Thymus (tissue), 11 donors: ENCODE data around the gene ABCD3. TPM values are rescaled to one million over a fixed set of nuclear protein-coding genes. Genes with fewer than 3 reads are reported as not detected.

Experiments
- DNase-seq, 9 donors: peaks; one replicate each; pipeline ENCODE4 v3.0.0-alpha.2; 2013; ENCODE audit warnings: low spot score in 9 of 9, low read depth in 6 of 9, missing footprints in 1 of 9
- H3K27ac ChIP-seq, 2 donors: one replicate each; pipeline ENCODE4 v1.5.1; 2013; ENCODE audit warnings: control low read depth in 1 of 2, low read depth in 1 of 2, low read length in 1 of 2, mild to moderate bottlenecking in 1 of 2, moderate library complexity in 1 of 2
- H3K27me3 ChIP-seq, 2 donors: one replicate each; pipeline ENCODE4 v1.5.1; 2013; ENCODE audit warnings: low read length in 1 of 2; ENCODE audit not compliant: control insufficient read depth in 2 of 2, insufficient read depth in 1 of 2
- H3K36me3 ChIP-seq, 2 donors: one replicate each; pipeline ENCODE4 v1.5.1; 2013; ENCODE audit warnings: low read length in 1 of 2, mild to moderate bottlenecking in 1 of 2, moderate library complexity in 1 of 2; ENCODE audit not compliant: control insufficient read depth in 2 of 2, insufficient read depth in 2 of 2
- H3K4me1 ChIP-seq, 2 donors: one replicate each; pipeline ENCODE4 v1.5.1; 2013; ENCODE audit warnings: low read length in 2 of 2; ENCODE audit not compliant: control insufficient read depth in 2 of 2, insufficient read depth in 2 of 2
- H3K4me3 ChIP-seq, 2 donors: one replicate each; pipeline ENCODE4 v1.5.1; 2013; ENCODE audit warnings: low read length in 2 of 2, control low read depth in 1 of 2, mild to moderate bottlenecking in 1 of 2
- H3K9me3 ChIP-seq, 2 donors: one replicate each; pipeline ENCODE4 v1.5.1; 2013; ENCODE audit warnings: low read length in 1 of 2, mild to moderate bottlenecking in 1 of 2; ENCODE audit not compliant: control insufficient read depth in 2 of 2, insufficient read depth in 1 of 2
- WGBS: extraction: QIAGEN DNeasy Blood & Tissue Kit; methylation state at CpG from one replicate; pipeline ENCODE4 v1.1.7; 2013; 5-methylcytosine and 5-hydroxymethylcytosine counted together
- polyA plus RNA-seq: library from polyadenylated mRNA; stranded (reverse); fragments of 200-250 nt; gene quantifications from one replicate; pipeline ENCODE4 v1.2.3, GENCODE V29; 2013
- total RNA-seq: library from RNA; stranded (reverse); fragments of 120-200 nt; gene quantifications from one replicate; pipeline ENCODE4 v1.2.4, GENCODE V29; 2013
- donor health status: healthy.

The ABCD3 gene
- total and polyA plus RNA-seq, 2 donors: 84.2 to 92.7 TPM

- H3K36me3 ChIP-seq: no peaks in the 10 kb centered on the region
- H3K4me3 ChIP-seq: no peak overlapping the region
- no peaks in the 10 kb centered on the region for H3K4me1 ChIP-seq
- DNase-seq: no peak
- H3K27ac ChIP-seq: no peak overlapping the region
- H3K27me3 ChIP-seq: peaks cover 0 to 2% of the 10 kb centered on the region in 2 donors
- WGBS: 86% methylated on average over 6 of the region's 6 CpGs
- H3K9me3 ChIP-seq: no peaks in the 10 kb centered on the region
Measured at GRCh38 chr1:94531664-94532063, 113.5 kb downstream of the ABCD3 start.

- WGBS: 91% methylated on average over 3 of the region's 3 CpGs
- Histone ChIP-seq H3K9me3 (no peaks in the 10 kb centered on the region), H3K4me3 (no peak overlapping the region), H3K27ac (no peak overlapping the region), H3K36me3 (no peaks in the 10 kb centered on the region), H3K27me3 (peaks cover 0 to 2% of the 10 kb centered on the region in 2 donors), H3K4me1 (no peaks in the 10 kb centered on the region)
- no peak for DNase-seq
Measured at GRCh38 chr1:94532077-94532476, 113.9 kb downstream of the ABCD3 start.

GRCh38 chr1:94535095-94535494 is 116.9 kb downstream of the ABCD3 start:
- H3K36me3 ChIP-seq: no peaks in the 10 kb centered on the region

GRCh38 chr1:94535879-94536278 is 117.7 kb downstream of the ABCD3 start:
- Histone ChIP-seq H3K4me1 (peaks cover 0 to under 1% of the 10 kb centered on the region in 2 donors), H3K27ac (no peak overlapping the region), H3K36me3 (no peaks in the 10 kb centered on the region), H3K27me3 (peaks cover 9 to 34% of the 10 kb centered on the region in 2 donors), H3K4me3 (no peak overlapping the region), H3K9me3 (no peaks in the 10 kb centered on the region)
- WGBS: 96% methylated on average over 9 of the region's 9 CpGs
- DNase-seq: no peak

More at GRCh38 chr1:94535095-94535494, 116.9 kb downstream of the ABCD3 start:
- Histone ChIP-seq H3K9me3 (no peaks in the 10 kb centered on the region), H3K27me3 (peaks cover 5 to 26% of the 10 kb centered on the region in 2 donors), H3K4me3 (no peak overlapping the region), H3K27ac (no peak overlapping the region), H3K4me1 (no peaks in the 10 kb centered on the region)
- no peak for DNase-seq
- 97% methylated on average over 5 of the region's 5 CpGs for WGBS

GRCh38 chr1:94537254-94537653 is 119.1 kb downstream of the ABCD3 start:
- no peaks in the 10 kb centered on the region for H3K36me3 ChIP-seq
- H3K27me3 ChIP-seq: peaks cover 20 to 47% of the 10 kb centered on the region in 2 donors
- peaks cover 3 to 11% of the 10 kb centered on the region in 2 donors for H3K4me1 ChIP-seq
- 89% methylated on average over 6 of the region's 6 CpGs for WGBS
- H3K4me3 ChIP-seq: no peak overlapping the region
- H3K9me3 ChIP-seq: no peaks in the 10 kb centered on the region
- no peak for DNase-seq
- no peak overlapping the region for H3K27ac ChIP-seq

GRCh38 chr1:94538243-94538827 is 120.1 kb downstream of the ABCD3 start:
- H3K9me3 ChIP-seq: no peaks in the 10 kb centered on the region
- no peaks in the 10 kb centered on the region for H3K36me3 ChIP-seq
- no peak for DNase-seq
- peaks cover 3 to 13% of the 10 kb centered on the region in 2 donors for H3K4me1 ChIP-seq
- H3K4me3 ChIP-seq: no peak overlapping the region
- H3K27ac ChIP-seq: no peak overlapping the region
- H3K27me3 ChIP-seq: peaks cover 26 to 55% of the 10 kb centered on the region in 2 donors
- 95% methylated on average over 6 of the region's 6 CpGs for WGBS

- peaks cover 26 to 60% of the 10 kb centered on the region in 2 donors for H3K27me3 ChIP-seq
- WGBS: 97% methylated on average over 3 of the region's 3 CpGs
- no peak for DNase-seq
- H3K27ac ChIP-seq: no peak overlapping the region
- H3K4me3 ChIP-seq: no peak overlapping the region
- H3K36me3 ChIP-seq: no peaks in the 10 kb centered on the region
- no peaks in the 10 kb centered on the region for H3K9me3 ChIP-seq
- peaks cover 3 to 13% of the 10 kb centered on the region in 2 donors for H3K4me1 ChIP-seq
Measured at GRCh38 chr1:94539496-94539895, 121.3 kb downstream of the ABCD3 start.

GRCh38 chr1:94540440-94541245 is 122.5 kb downstream of the ABCD3 start:
- Histone ChIP-seq H3K27ac (no peak overlapping the region), H3K27me3 (peaks cover 28 to 62% of the 10 kb centered on the region in 2 donors), H3K4me1 (peaks cover 3 to 13% of the 10 kb centered on the region in 2 donors), H3K9me3 (no peaks in the 10 kb centered on the region), H3K4me3 (peak overlapping the region; percentile 29 to 56), H3K36me3 (no peaks in the 10 kb centered on the region)
- 60% methylated on average over 23 of the region's 23 CpGs for WGBS
- DNase-seq: no peak
